ENCODE results near the gene DEGS1. TPM values are rescaled to one million over a fixed set of nuclear protein-coding genes. Genes with fewer than 3 reads are reported as not detected.
"Not testable (repeated sequence)": the region's sequence is repeated elsewhere in the genome, so short reads cannot be mapped to it uniquely, and the experiment has no call there.

DEGS1 gene
- total RNA-seq, 4 donors from 2014 or later = 87.7 to 138 (median 101) TPM

DNA sequence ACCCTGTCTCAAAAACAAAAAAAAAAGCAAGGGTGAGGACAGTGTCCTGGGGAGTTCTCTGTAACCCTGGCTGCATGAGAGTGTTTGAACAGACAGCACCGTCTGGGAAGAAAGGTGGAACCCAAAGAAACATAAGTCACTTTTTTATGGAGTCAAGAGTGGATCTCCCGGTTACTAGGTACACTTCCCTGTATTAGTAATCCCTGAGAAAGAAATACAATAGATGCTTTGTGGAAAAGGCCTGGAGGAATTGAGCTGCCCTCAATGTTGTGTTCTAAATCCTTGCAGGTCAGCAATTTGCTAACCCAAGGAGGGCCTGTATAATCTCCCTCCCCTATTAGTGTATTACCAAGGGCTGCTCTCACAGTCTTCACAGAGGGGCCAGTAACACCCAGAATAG lies 16.6 kb downstream of the DEGS1 start:
- intact Hi-C loops (cut with DNase I) = no loop called here
- WGBS, 2 donors = 36 to 54% methylated on average over 2 of the region's 2 CpGs
- no peak for DNase-seq
- TF ChIP-seq, protein P1, sequence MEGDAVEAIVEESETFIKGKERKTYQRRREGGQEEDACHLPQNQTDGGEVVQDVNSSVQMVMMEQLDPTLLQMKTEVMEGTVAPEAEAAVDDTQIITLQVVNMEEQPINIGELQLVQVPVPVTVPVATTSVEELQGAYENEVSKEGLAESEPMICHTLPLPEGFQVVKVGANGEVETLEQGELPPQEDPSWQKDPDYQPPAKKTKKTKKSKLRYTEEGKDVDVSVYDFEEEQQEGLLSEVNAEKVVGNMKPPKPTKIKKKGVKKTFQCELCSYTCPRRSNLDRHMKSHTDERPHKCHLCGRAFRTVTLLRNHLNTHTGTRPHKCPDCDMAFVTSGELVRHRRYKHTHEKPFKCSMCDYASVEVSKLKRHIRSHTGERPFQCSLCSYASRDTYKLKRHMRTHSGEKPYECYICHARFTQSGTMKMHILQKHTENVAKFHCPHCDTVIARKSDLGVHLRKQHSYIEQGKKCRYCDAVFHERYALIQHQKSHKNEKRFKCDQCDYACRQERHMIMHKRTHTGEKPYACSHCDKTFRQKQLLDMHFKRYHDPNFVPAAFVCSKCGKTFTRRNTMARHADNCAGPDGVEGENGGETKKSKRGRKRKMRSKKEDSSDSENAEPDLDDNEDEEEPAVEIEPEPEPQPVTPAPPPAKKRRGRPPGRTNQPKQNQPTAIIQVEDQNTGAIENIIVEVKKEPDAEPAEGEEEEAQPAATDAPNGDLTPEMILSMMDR (IDR thresholded peaks at IDR 0.05) = no peak
- TF ChIP-seq POLR2A (IDR thresholded peaks at IDR 0.05) = no peak
- Histone ChIP-seq H3K27me3 (no peaks in the 10 kb centered on the region), H3K4me1 (peaks cover 13 to 20% of the 10 kb centered on the region in 2 donors), H3K4me3 (replicated peaks in 1 of 3) (no peak overlapping the region), H3K27ac (no peak overlapping the region), H3K36me3 (no peaks in the 10 kb centered on the region), H3K9me3 (no peaks in the 10 kb centered on the region)

DNA sequence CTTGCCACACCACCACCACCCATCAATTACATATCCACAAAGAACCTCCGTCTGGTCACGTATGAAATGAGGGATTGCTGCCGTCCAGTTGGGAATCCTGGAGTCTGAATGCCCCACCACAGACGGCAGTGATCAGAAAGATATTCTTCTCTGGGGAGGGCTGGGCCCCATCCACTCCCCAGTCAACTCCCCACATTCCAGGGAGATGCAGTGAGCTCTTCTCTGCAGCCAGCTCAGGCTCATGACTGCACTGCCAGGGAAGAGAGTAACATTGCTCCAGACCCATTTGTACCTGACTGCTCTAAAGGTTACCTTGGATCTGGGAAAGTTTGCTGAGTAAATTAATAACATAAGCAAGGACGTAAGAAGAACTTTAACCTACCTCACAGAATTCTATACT lies 18.3 kb downstream of the DEGS1 start:
- H3K9me3 ChIP-seq = no peaks in the 10 kb centered on the region
- TF ChIP-seq POLR2A (IDR thresholded peaks at IDR 0.05) = no peak
- TF ChIP-seq, protein P1 (IDR thresholded peaks at IDR 0.05) = no peak
- H3K36me3 ChIP-seq = no peaks in the 10 kb centered on the region
- H3K27me3 ChIP-seq = no peaks in the 10 kb centered on the region
- no peak for DNase-seq
- WGBS, 2 donors = 86 to 91% methylated on average over 5 of the region's 5 CpGs
- peak overlapping the region in 1 of 3 donors; percentile 23 for H3K27ac ChIP-seq
- intact Hi-C loops (cut with DNase I) = no loop called here
- peaks cover 20 to 29% of the 10 kb centered on the region in 2 donors for H3K4me1 ChIP-seq
- H3K4me3 ChIP-seq (replicated peaks in 1 of 3) = no peak overlapping the region

DNA sequence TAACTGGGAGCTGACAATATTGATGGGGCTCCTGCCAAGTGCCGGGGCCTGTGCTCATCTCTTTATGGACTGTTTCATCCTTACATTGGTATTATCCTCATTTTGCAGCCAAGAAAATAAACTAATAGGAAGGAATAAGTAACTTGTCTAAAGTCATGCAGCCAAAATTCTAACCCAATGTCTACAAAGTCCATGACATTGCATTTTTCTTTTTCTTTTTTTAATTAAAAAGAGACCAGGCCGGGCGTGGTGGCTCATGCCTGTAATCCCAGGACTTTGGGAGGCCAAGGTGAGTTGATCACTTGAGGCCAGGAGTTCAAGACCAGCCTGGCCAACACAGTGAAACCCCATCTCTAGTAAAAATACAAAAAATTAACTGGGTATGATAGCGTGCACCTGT lies 18.8 kb downstream of the DEGS1 start:
- Histone ChIP-seq H3K27ac (peak overlapping the region in 1 of 3 donors; percentile 23), H3K27me3 (no peaks in the 10 kb centered on the region), H3K4me3 (replicated peaks in 1 of 3) (no peak overlapping the region), H3K9me3 (no peaks in the 10 kb centered on the region), H3K4me1 (peaks cover 20 to 29% of the 10 kb centered on the region in 2 donors), H3K36me3 (no peaks in the 10 kb centered on the region)
- TF ChIP-seq, protein P1 (IDR thresholded peaks at IDR 0.05) = no peak
- no peak for TF ChIP-seq POLR2A (IDR thresholded peaks at IDR 0.05)
- no peak for DNase-seq
- WGBS, 2 donors = 94 to 98% methylated on average over 4 of the region's 4 CpGs
- intact Hi-C loops (cut with DNase I) = no loop called here

DNA sequence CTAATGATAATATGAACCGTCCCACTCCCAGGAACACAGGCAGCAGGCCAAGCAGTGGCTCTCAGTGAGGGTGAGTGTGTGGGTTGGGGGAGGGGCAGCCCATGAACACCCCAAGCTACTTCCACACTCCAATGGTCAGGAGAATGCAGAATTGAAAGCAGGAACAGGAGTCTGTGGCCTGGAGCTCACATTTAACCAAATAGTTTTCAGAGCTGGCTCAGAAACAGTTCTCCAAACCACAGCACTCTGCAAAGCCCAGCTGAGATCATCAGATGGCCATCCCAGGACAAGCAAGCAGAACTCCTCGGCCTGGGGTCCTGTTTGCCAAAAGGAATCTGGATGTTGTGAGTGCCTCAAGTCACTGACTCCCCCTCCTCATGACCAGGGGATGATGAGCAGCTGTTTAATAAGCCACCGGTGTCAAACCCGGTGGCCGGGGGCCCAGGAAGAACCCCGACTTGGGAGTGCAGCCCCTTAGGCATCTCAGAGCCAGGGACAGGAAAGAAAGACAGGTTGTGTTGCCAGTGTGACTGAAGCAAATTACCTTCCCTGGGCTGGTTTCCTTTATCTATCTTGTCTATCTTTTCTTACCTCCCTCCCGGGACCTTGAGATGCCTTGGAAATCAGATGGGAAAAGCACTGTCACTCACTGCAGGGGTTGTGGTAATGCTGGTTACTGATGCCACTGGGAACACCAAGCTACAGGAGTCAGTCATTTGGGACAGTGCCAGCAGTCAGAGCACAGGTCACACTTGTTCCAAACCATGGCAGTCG lies 20.4 kb downstream of the DEGS1 start:
- H3K4me1 ChIP-seq = peaks cover 20 to 29% of the 10 kb centered on the region in 2 donors
- H3K27me3 ChIP-seq = no peaks in the 10 kb centered on the region
- DNase-seq = peak; percentile 92 to 94
- WGBS, 2 donors = 23 to 24% methylated on average over 6 to 8 of the region's 8 CpGs
- no peak overlapping the region for H3K4me3 ChIP-seq (replicated peaks in 1 of 3)
- H3K36me3 ChIP-seq = no peaks in the 10 kb centered on the region
- H3K27ac ChIP-seq = peak overlapping the region; percentile 77 to 91 (median 91)
- TF ChIP-seq POLR2A (IDR thresholded peaks at IDR 0.05) = peak in 1 of 2 donors; percentile 41
- TF ChIP-seq, protein P1 (IDR thresholded peaks at IDR 0.05) = no peak
- intact Hi-C loops (cut with DNase I) = no loop called here
- no peaks in the 10 kb centered on the region for H3K9me3 ChIP-seq

DNA sequence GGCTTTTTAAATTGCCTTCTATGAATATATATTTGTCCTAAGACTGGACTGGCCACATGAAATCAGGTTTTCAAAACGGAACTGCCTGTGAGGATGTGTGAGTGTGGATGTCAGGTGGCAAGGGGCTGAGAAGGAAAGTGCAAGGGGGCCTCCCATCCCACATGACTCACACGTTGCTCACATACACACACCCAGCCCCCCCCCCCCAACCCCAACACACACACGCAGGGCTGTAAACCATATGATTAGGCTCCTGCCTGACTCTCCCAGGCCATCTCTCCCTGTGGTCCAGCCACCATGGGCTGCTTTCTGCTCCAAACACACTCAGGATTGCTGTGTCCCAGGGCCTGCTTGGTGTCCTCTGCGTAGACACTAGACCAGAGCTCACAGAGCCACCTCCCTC lies 22.4 kb downstream of the DEGS1 start:
- WGBS, 2 donors = 23 to 26% methylated on average over 4 of the region's 4 CpGs
- peak; percentile 27 to 33 for DNase-seq
- H3K27me3 ChIP-seq = no peaks in the 10 kb centered on the region
- no peak overlapping the region for H3K4me3 ChIP-seq (replicated peaks in 1 of 3)
- H3K27ac ChIP-seq = peak overlapping the region; percentile 70 to 86 (median 85)
- H3K4me1 ChIP-seq = peaks cover 20 to 32% of the 10 kb centered on the region in 2 donors
- TF ChIP-seq POLR2A (IDR thresholded peaks at IDR 0.05) = no peak
- TF ChIP-seq, protein P1 (IDR thresholded peaks at IDR 0.05) = no peak
- H3K36me3 ChIP-seq = no peaks in the 10 kb centered on the region
- no peaks in the 10 kb centered on the region for H3K9me3 ChIP-seq
- intact Hi-C loops (cut with DNase I) = no loop called here

DNA sequence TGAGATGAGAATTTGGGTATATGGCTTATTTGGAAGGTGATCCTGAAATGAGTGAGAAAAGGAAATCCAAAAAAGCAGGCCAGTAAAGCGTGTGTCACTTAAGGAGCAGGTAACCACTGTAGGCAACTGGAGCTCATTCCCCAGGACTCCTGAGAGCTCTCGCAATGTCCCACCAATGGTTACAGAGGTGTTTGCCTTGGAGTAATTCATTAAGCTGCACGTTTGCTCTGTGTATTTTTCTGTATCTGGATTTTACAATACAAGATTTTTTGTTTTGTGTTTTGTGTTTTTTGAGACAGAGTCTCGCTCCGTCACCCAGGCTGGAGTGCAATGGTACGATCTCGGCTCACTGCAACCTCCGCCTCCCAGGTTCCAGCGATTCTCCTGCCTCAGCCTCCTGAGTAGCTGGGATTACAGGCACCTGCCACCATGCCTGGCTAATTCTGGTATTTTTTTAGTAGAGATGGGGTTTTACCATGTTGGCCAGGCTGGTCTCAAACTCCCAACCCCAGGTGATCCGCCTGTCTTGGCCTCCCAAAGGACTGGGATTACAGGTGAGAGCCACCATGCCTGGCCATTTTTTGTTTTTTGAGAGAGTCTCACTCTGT lies 23.0 kb downstream of the DEGS1 start:
- H3K36me3 ChIP-seq; H3K27me3 ChIP-seq; DNase-seq; intact Hi-C loops (cut with DNase I); H3K4me3 ChIP-seq (replicated peaks in 1 of 3); H3K9me3 ChIP-seq: not testable (repeated sequence)
- Histone ChIP-seq H3K4me1 (peaks cover 25 to 36% of the 10 kb centered on the region in 2 donors), H3K27ac (peak overlapping the region; percentile 70 to 86 (median 85))
- 83 to 86% methylated on average over 10 of the region's 10 CpGs for WGBS, 2 donors
